HEK293T (cell line): ENCODE results near the gene SIRT7.

Source experiments
- CTCF ChIA-PET: fragments of 350-600 bp; formaldehyde crosslinking; extraction: SDS; loops from one replicate; lab custom pipeline; 2021; ENCODE audit warnings: antibody characterized with exemption, inconsistent platforms; lab: Yijun Ruan, JAX
- POLR2A ChIA-PET: fragments of 350-600 bp; formaldehyde crosslinking; extraction: SDS; loops from one replicate; lab custom pipeline; 2020; ENCODE audit warnings: antibody characterized with exemption, inconsistent platforms; lab: Yijun Ruan, JAX
- DNase-seq: peaks from one replicate; pipeline ENCODE4 v3.0.0; 2012; ENCODE audit warnings: mixed read lengths; ENCODE audit errors: extremely low spot score
- ARNT ChIP-seq: fragments of 450-650 bp; IDR thresholded peaks from 2 replicates; pipeline ENCODE4 v1.6.1; 2017; ENCODE audit warnings: mild to moderate bottlenecking
- BHLHE40 ChIP-seq: fragments of 450-650 bp; IDR thresholded peaks from 2 replicates; pipeline ENCODE4 v1.6.1; 2016; ENCODE audit warnings: mild to moderate bottlenecking, moderate library complexity, borderline replicate concordance
- CTBP1 ChIP-seq: fragments of 450-650 bp; IDR thresholded peaks from 2 replicates; pipeline ENCODE4 v1.6.1; 2016; ENCODE audit warnings: borderline replicate concordance
- ELF4 ChIP-seq: fragments of 450-650 bp; IDR thresholded peaks from 2 replicates; pipeline ENCODE4 v1.6.1; 2017; ENCODE audit warnings: antibody characterized with exemption
- FOXA1 ChIP-seq: fragments of 450-650 bp; IDR thresholded peaks from 2 replicates; pipeline ENCODE4 v1.6.1; 2016; ENCODE audit warnings: mild to moderate bottlenecking
- FOXK2 ChIP-seq: fragments of 450-650 bp; IDR thresholded peaks from 2 replicates; pipeline ENCODE4 v1.6.1; 2016; ENCODE audit warnings: mild to moderate bottlenecking
- FOXM1 ChIP-seq: fragments of 450-650 bp; IDR thresholded peaks from 2 replicates; pipeline ENCODE4 v1.6.1; 2017; ENCODE audit warnings: mild to moderate bottlenecking, borderline replicate concordance
- HDGF ChIP-seq: fragments of 450-650 bp; IDR thresholded peaks from 2 replicates; pipeline ENCODE4 v1.6.1; 2017; ENCODE audit warnings: antibody characterized with exemption, borderline replicate concordance
- L3MBTL2 ChIP-seq: fragments of 450-650 bp; conservative IDR thresholded peaks from 2 replicates; pipeline ENCODE4 v1.6.1; 2016; ENCODE audit warnings: mild to moderate bottlenecking
- LEF1 ChIP-seq: fragments of 450-650 bp; IDR thresholded peaks from 2 replicates; pipeline ENCODE4 v1.6.1; 2017; ENCODE audit warnings: mild to moderate bottlenecking, borderline replicate concordance
- NFRKB ChIP-seq: fragments of 450-650 bp; IDR thresholded peaks from 2 replicates; pipeline ENCODE4 v1.6.1; 2016; ENCODE audit warnings: mild to moderate bottlenecking, moderate library complexity
- PKNOX1 ChIP-seq: fragments of 450-650 bp; IDR thresholded peaks from 2 replicates; pipeline ENCODE4 v1.6.1; 2016
- SP1 ChIP-seq: fragments of 450-650 bp; IDR thresholded peaks from 2 replicates; pipeline ENCODE4 v1.6.1; 2017
- SUZ12 ChIP-seq: fragments of 450-650 bp; IDR thresholded peaks from 2 replicates; pipeline ENCODE4 v1.6.1; 2016; ENCODE audit warnings: mild to moderate bottlenecking
- TARDBP ChIP-seq: fragments of 450-650 bp; IDR thresholded peaks from 2 replicates; pipeline ENCODE4 v1.6.1; 2016
- ZNF384 ChIP-seq: fragments of 450-650 bp; IDR thresholded peaks from 2 replicates; pipeline ENCODE4 v1.6.1; 2016

SIRT7 gene

GRCh38 chr17:81871387-81872230 is 46.4 kb downstream of the SIRT7 start:
- DNase-seq: peak; percentile 96
- CTCF ChIA-PET: interaction anchor here (0.6 kb wide), 1 partner anchor 21 kb away, joined by 5 read pairs; no protein-coding TSS in a partner anchor
- TF ChIP-seq NFRKB (no peak; the same call in 1 of the 2 replicates), ELF4 (peak; percentile 92), BHLHE40 (no peak), HDGF (no peak), TARDBP (peak; percentile 99), L3MBTL2 (peak; percentile 91), LEF1 (peak; percentile 96), PKNOX1 (peak; percentile 84), ARNT (no peak; the same call in 1 of the 2 replicates), FOXM1 (no peak), ZNF384 (no peak), FOXK2 (no peak), CTBP1 (no peak), FOXA1 (no peak), SUZ12 (no peak), SP1 (no peak)
- POLR2A ChIA-PET: interaction anchor here (0.5 to 3.6 kb wide), 19 partner anchors 9 to 227 kb away, joined by 3 to 30 read pairs (median 4); partner anchors contain the start of genes ALYREF, ANAPC11 and MAFG

GRCh38 chr17:81870981-81871386 is 47.0 kb downstream of the SIRT7 start, which contains the start of gene ARHGDIA:
TSS of gene ARHGDIA (minus strand) at chr17:81871337. CDS start at chr17:81869930, 1,407 bp downstream.
- ChIA-PET CTCF (interaction anchor here (2.2 kb wide), 1 partner anchor 151 kb away, joined by 6 read pairs; the partner anchor contains the start of genes CENPX and LRRC45), POLR2A (interaction anchor here (1.0 to 2.6 kb wide), 11 partner anchors 15 to 228 kb away, joined by 3 to 26 read pairs (median 4); partner anchors contain the start of genes ALYREF, ANAPC11, ASPSCR1 and MAFG)
- peak; percentile 48 for DNase-seq
- TF ChIP-seq NFRKB: no peak
- TF ChIP-seq FOXK2: no peak
- TF ChIP-seq L3MBTL2: no peak
- TF ChIP-seq CTBP1: no peak
- no peak for TF ChIP-seq FOXA1
- no peak for TF ChIP-seq LEF1
- TF ChIP-seq FOXM1: no peak
- TF ChIP-seq ARNT: no peak
- TF ChIP-seq PKNOX1: no peak
- no peak for TF ChIP-seq ZNF384
- no peak for TF ChIP-seq SUZ12
- no peak for TF ChIP-seq HDGF

- DNase-seq: no peak
- CTCF ChIA-PET: interaction anchor here (1.1 to 2.2 kb wide), 2 partner anchors 56 to 152 kb away, joined by 3 to 6 read pairs; partner anchors contain the start of genes CENPX and LRRC45
- POLR2A ChIA-PET: interaction anchor here (0.8 to 2.6 kb wide), 24 partner anchors 9 to 228 kb away, joined by 3 to 26 read pairs (median 4); partner anchors contain the start of genes ALYREF, ANAPC11, ASPSCR1 and CENPX
- TF ChIP-seq NFRKB (no peak), FOXA1 (no peak), FOXM1 (0 out of 2 replicates have a peak, but pooled peaks have one; percentile 48), LEF1 (peak; percentile 79; the same call in 1 of the 2 replicates)
Observed at GRCh38 chr17:81870131-81870980, 47.6 kb downstream of the SIRT7 start.

- TF ChIP-seq CTBP1 (0 out of 2 replicates have a peak, but pooled peaks have one; percentile 64), PKNOX1 (no peak), LEF1 (peak; percentile 90)
- ChIA-PET CTCF (interaction anchor here (0.5 to 2.6 kb wide), 11 partner anchors 40 to 704 kb away, joined by 3 to 9 read pairs (median 3); partner anchors contain the start of genes ARL16, CENPX, HGS and LRRC45), POLR2A (interaction anchor here (0.7 to 2.6 kb wide), 27 partner anchors 9 to 229 kb away, joined by 3 to 26 read pairs (median 4); partner anchors contain the start of genes ALYREF, ANAPC11, ASPSCR1 and CCDC137)
- DNase-seq: peak; percentile 74
Observed at GRCh38 chr17:81869221-81870130, 48.5 kb downstream of the SIRT7 start.
